Ishikawa (cell line): ENCODE results near the gene RASAL3.

Experiments
- CEBPB ChIP-seq: IDR thresholded peaks from 2 replicates; pipeline ENCODE4 v1.6.1; 2012
- CREB1 ChIP-seq: IDR thresholded peaks from 2 replicates; pipeline ENCODE4 v1.6.1; 2012; ENCODE audit warnings: low read depth
- EGR1 ChIP-seq: IDR thresholded peaks from 2 replicates; pipeline ENCODE4 v1.6.1; 2012
- EP300 ChIP-seq: IDR thresholded peaks from 2 replicates; pipeline ENCODE4 v1.6.1; 2012; ENCODE audit warnings: borderline replicate concordance
- FOXM1 ChIP-seq: IDR thresholded peaks from 2 replicates; pipeline ENCODE4 v1.6.1; 2012; ENCODE audit warnings: low read depth, borderline replicate concordance
- MAX ChIP-seq: IDR thresholded peaks from 2 replicates; pipeline ENCODE4 v1.6.1; 2012
- NFIC ChIP-seq: IDR thresholded peaks from 2 replicates; pipeline ENCODE4 v1.6.1; 2012
- RAD21 ChIP-seq: IDR thresholded peaks from 2 replicates; pipeline ENCODE4 v1.6.1; 2012; ENCODE audit warnings: low read depth
- REST ChIP-seq: IDR thresholded peaks from 2 replicates; pipeline ENCODE4 v1.6.1; 2012; ENCODE audit warnings: low read depth, mild to moderate bottlenecking
- TAF1 ChIP-seq: IDR thresholded peaks from 2 replicates; pipeline ENCODE4 v1.6.1; 2012; ENCODE audit warnings: low read depth, mild to moderate bottlenecking
- TCF12 ChIP-seq: IDR thresholded peaks from 2 replicates; pipeline ENCODE4 v1.6.1; 2012; ENCODE audit warnings: low read depth
- TEAD4 ChIP-seq: IDR thresholded peaks from 2 replicates; pipeline ENCODE4 v1.6.1; 2012
- USF1 ChIP-seq: IDR thresholded peaks from 2 replicates; pipeline ENCODE4 v1.6.1; 2012
- YY1 ChIP-seq: IDR thresholded peaks from 2 replicates; pipeline ENCODE4 v1.6.1; 2012; ENCODE audit warnings: low read depth
- ZBTB7A ChIP-seq: IDR thresholded peaks from 2 replicates; pipeline ENCODE4 v1.6.1; 2012; ENCODE audit warnings: low read depth

RASAL3 gene

GRCh38 chr19:15475611-15476010 lies 11.3 kb upstream of the RASAL3 start:
- no peak for TF ChIP-seq RAD21

- TF ChIP-seq RAD21 (no peak), YY1 (no peak), CREB1 (no peak), TCF12 (no peak), EGR1 (no peak), MAX (no peak), USF1 (no peak), NFIC (no peak), EP300 (no peak), TAF1 (no peak), CEBPB (no peak), REST (no peak), FOXM1 (no peak), ZBTB7A (no peak), TEAD4 (no peak)
These were observed 10.8 kb upstream of the RASAL3 start for GRCh38 chr19:15475169-15475568.

GRCh38 chr19:15471639-15472101 lies 7.3 kb upstream of the RASAL3 start:
- TF ChIP-seq FOXM1: no peak

GRCh38 chr19:15469513-15470297 lies 5.4 kb upstream of the RASAL3 start:
- TF ChIP-seq TEAD4 (no peak), CEBPB (no peak), CREB1 (no peak), MAX (no peak), ZBTB7A (no peak), EGR1 (no peak), FOXM1 (no peak), TAF1 (no peak), TCF12 (no peak), USF1 (no peak), REST (no peak), RAD21 (no peak), NFIC (no peak), EP300 (no peak), YY1 (no peak)

- TF ChIP-seq NFIC (no peak), ZBTB7A (no peak), TEAD4 (no peak), CREB1 (no peak), TCF12 (no peak), RAD21 (no peak), EP300 (no peak), REST (no peak), USF1 (no peak), MAX (no peak), TAF1 (no peak), EGR1 (no peak), YY1 (no peak), CEBPB (no peak), FOXM1 (no peak)
These were observed 4.5 kb upstream of the RASAL3 start for GRCh38 chr19:15468675-15469512.
